Measurements from ENCODE around the gene CBX1. TPM values are rescaled to one million over a fixed set of nuclear protein-coding genes. Genes with fewer than 3 reads are reported as not detected.
A peak's percentile ranks its signal among the peaks of the same experiment; 100 is the strongest.
"Not testable (repeated sequence)": the region's sequence is repeated elsewhere in the genome, so short reads cannot be mapped to it uniquely, and the experiment has no call there.

CBX1 gene
- total RNA-seq, 1 donor from 2014 or later = 20.2 TPM

GRCh38 chr17:48070195-48070594 lies 31.1 kb downstream of the CBX1 start:
- DNase-seq (ENCODE audit: low spot score in 2 of 2) = no peak
- Histone ChIP-seq H3K9me3 (no peaks in the 10 kb centered on the region), H3K36me3 (peaks cover 25 to 50% of the 10 kb centered on the region in 2 donors), H3K27me3 (no peaks in the 10 kb centered on the region), H3K4me1 (peaks cover 0 to 14% of the 10 kb centered on the region in 2 donors), H3K4me3 (no peak overlapping the region), H3K27ac (no peak overlapping the region)
- intact Hi-C loops (cut with DNase I) = no loop called here
- no peak for TF ChIP-seq CTCF (IDR thresholded peaks at IDR 0.05)

- H3K9me3 ChIP-seq = no peaks in the 10 kb centered on the region
- peaks cover 0 to 16% of the 10 kb centered on the region in 2 donors for H3K4me1 ChIP-seq
- peak in 1 of 3 experiments; percentile 8 for TF ChIP-seq CTCF (IDR thresholded peaks at IDR 0.05)
- no peak for DNase-seq (ENCODE audit: low spot score in 2 of 2)
- no peaks in the 10 kb centered on the region for H3K27me3 ChIP-seq
- intact Hi-C loops (cut with DNase I) = no loop called here
- H3K27ac ChIP-seq = peak overlapping the region in 1 of 2 donors; percentile 26
- H3K4me3 ChIP-seq = no peak overlapping the region
- H3K36me3 ChIP-seq = peaks cover 17 to 49% of the 10 kb centered on the region in 2 donors
Observed at GRCh38 chr17:48068491-48068961, 32.8 kb downstream of the CBX1 start.

- intact Hi-C loops (cut with DNase I); H3K4me3 ChIP-seq; H3K9me3 ChIP-seq; DNase-seq (ENCODE audit: low spot score in 2 of 2); H3K27me3 ChIP-seq: not testable (repeated sequence)
- H3K36me3 ChIP-seq = peaks cover 18 to 53% of the 10 kb centered on the region in 2 donors
- peak overlapping the region in 1 of 2 donors; percentile 26 for H3K27ac ChIP-seq
- peaks cover 0 to 16% of the 10 kb centered on the region in 2 donors for H3K4me1 ChIP-seq
Observed at GRCh38 chr17:48067808-48068207, 33.5 kb downstream of the CBX1 start.

GRCh38 chr17:48067245-48067644 lies 34.0 kb downstream of the CBX1 start:
- TF ChIP-seq CTCF (IDR thresholded peaks at IDR 0.05) = no peak
- no peak for DNase-seq (ENCODE audit: low spot score in 2 of 2)
- intact Hi-C loops (cut with DNase I) = no loop called here
- H3K27me3 ChIP-seq = no peaks in the 10 kb centered on the region
- no peak overlapping the region for H3K27ac ChIP-seq
- H3K4me1 ChIP-seq = peaks cover 0 to 16% of the 10 kb centered on the region in 2 donors
- peaks cover 23 to 55% of the 10 kb centered on the region in 2 donors for H3K36me3 ChIP-seq
- H3K4me3 ChIP-seq = no peak overlapping the region
- no peaks in the 10 kb centered on the region for H3K9me3 ChIP-seq

GRCh38 chr17:48066656-48067055 lies 34.6 kb downstream of the CBX1 start:
- peaks cover 28 to 61% of the 10 kb centered on the region in 2 donors for H3K36me3 ChIP-seq
- H3K4me1 ChIP-seq = peaks cover 0 to 16% of the 10 kb centered on the region in 2 donors
- H3K27ac ChIP-seq = peak overlapping the region; percentile 57 to 60

GRCh38 chr17:48066192-48066591 lies 35.1 kb downstream of the CBX1 start:
- Histone ChIP-seq H3K36me3 (peaks cover 24 to 62% of the 10 kb centered on the region in 2 donors), H3K4me1 (peaks cover 0 to 16% of the 10 kb centered on the region in 2 donors), H3K9me3 (no peaks in the 10 kb centered on the region), H3K27me3 (no peaks in the 10 kb centered on the region), H3K4me3 (no peak overlapping the region), H3K27ac (peak overlapping the region; percentile 57 to 60)
- no peak for TF ChIP-seq CTCF (IDR thresholded peaks at IDR 0.05)
- no peak for DNase-seq (ENCODE audit: low spot score in 2 of 2)
- intact Hi-C loops (cut with DNase I) = no loop called here

More at GRCh38 chr17:48066656-48067055, 34.6 kb downstream of the CBX1 start:
- no peak for DNase-seq (ENCODE audit: low spot score in 2 of 2)
- H3K27me3 ChIP-seq = no peaks in the 10 kb centered on the region
- no peak overlapping the region for H3K4me3 ChIP-seq
- intact Hi-C loops (cut with DNase I) = no loop called here
- H3K9me3 ChIP-seq = no peaks in the 10 kb centered on the region
- TF ChIP-seq CTCF (IDR thresholded peaks at IDR 0.05) = no peak
